Uterus (tissue), 2 donors: ENCODE data around the gene L3MBTL1.

ENCODE experiments used
- CTCF ChIP-seq, 4 experiments: fragments of 200-600 bp in 2 of 4; fragments of 450-650 bp in 2 of 4; sonication (generic) in 2 of 4; IDR thresholded peaks; one replicate each; pipeline ENCODE4 v1.5.1; 2016 to 2019; ENCODE audit warnings: antibody characterized with exemption in 4 of 4, mild to moderate bottlenecking in 2 of 4, moderate library complexity in 1 of 4
- POLR2A ChIP-seq, 2 donors: fragments of 450-650 bp; IDR thresholded peaks; one replicate each; pipeline ENCODE4 v1.6.1; 2016; ENCODE audit warnings: antibody characterized with exemption in 2 of 2, mild to moderate bottlenecking in 1 of 2, moderate library complexity in 1 of 2

- no peak for TF ChIP-seq CTCF (IDR thresholded peaks at IDR 0.05)
- TF ChIP-seq POLR2A (IDR thresholded peaks at IDR 0.05), result no peak
These were observed 29.9 kb upstream of the L3MBTL1 start for GRCh38 chr20:43477619-43478018.
